Endothelial cell of umbilical vein (primary cell): ENCODE measurements around the gene NUTM2G. TPM values are rescaled to one million over a fixed set of nuclear protein-coding genes. Genes with fewer than 3 reads are reported as not detected.
"Not testable (repeated sequence)": the region's sequence is repeated elsewhere in the genome, so short reads cannot be mapped to it uniquely, and the experiment has no call there.

Experiments
- BruUV-seq: library from RNA; stranded (reverse); fragments of 400-500 nt; replicated peaks from 2 replicates; lab custom pipeline; 2021; lab: Mats Ljungman, UMichigan
- CTCF ChIA-PET: fragments of 300-600, 350-600 bp; sonication (Branson Sonifier 250); formaldehyde crosslinking; loops from one replicate; lab custom pipeline; 2021; ENCODE audit warnings: antibody characterized with exemption, inconsistent platforms; lab: Charles Lee
- POLR2A ChIA-PET: fragments of 300-600, 350-600 bp; sonication (Branson Sonifier 250); formaldehyde crosslinking; loops from one replicate; lab custom pipeline; 2021; ENCODE audit warnings: antibody characterized with exemption, inconsistent platforms; lab: Charles Lee
- DNase-seq: peaks from one replicate; pipeline ENCODE4 v3.0.0-alpha.2; 2011; ENCODE audit warnings: low read depth, low spot score
- FAIRE-seq: peaks from 2 replicates; lab custom pipeline; 2011; peaks lifted over from hg19 to GRCh38; lab: Jason Lieb, UNC
- H2AFZ ChIP-seq: 2 replicates; pipeline ENCODE4 v1.6.0; 2012; ENCODE audit warnings: low read depth, low read length, control low read depth, inconsistent platforms
- H3K27ac ChIP-seq: 2 replicates; pipeline ENCODE4 v1.5.1; 2011; ENCODE audit warnings: low read depth, mild to moderate bottlenecking, control low read depth, low read length, moderate library complexity; ENCODE audit not compliant: insufficient read depth
- H3K27me3 ChIP-seq, 2 experiments: 2 replicates each; pipeline versions ENCODE4 v1.6.0 to v1.6.1; 2011; ENCODE audit warnings: low read length in 2 of 2, mixed read lengths in 1 of 2; ENCODE audit not compliant: control insufficient read depth in 2 of 2, insufficient read depth in 2 of 2
- H3K36me3 ChIP-seq, 2 experiments: 2 replicates in 1 of 2; 3 replicates in 1 of 2; pipeline ENCODE4 v1.5.1; 2011; ENCODE audit warnings: low read length in 2 of 2, mild to moderate bottlenecking in 1 of 2, moderate library complexity in 1 of 2; ENCODE audit not compliant: control insufficient read depth in 2 of 2, insufficient read depth in 2 of 2; ENCODE audit errors: extremely low read depth in 1 of 2
- H3K4me1 ChIP-seq: 3 replicates; pipeline ENCODE4 v1.5.1; 2011; ENCODE audit warnings: mild to moderate bottlenecking, low read length; ENCODE audit not compliant: control insufficient read depth, insufficient read depth; ENCODE audit errors: extremely low read depth
- H3K4me2 ChIP-seq: 2 replicates; pipeline ENCODE4 v1.6.1; 2011; ENCODE audit warnings: low read length, control low read depth, mixed read lengths; ENCODE audit not compliant: insufficient read depth
- H3K4me3 ChIP-seq, 3 experiments: fragments of 200-600 bp in 1 of 3; sonication (generic), shearing (Covaris generic) in 1 of 3; replicated peaks in 1 of 3; 2 replicates each; pipeline ENCODE4 v1.5.1; 2011 to 2016; ENCODE audit warnings: control low read depth in 3 of 3, low read length in 3 of 3, mild to moderate bottlenecking in 2 of 3, inconsistent platforms in 1 of 3, low read depth in 1 of 3, moderate library complexity in 1 of 3; ENCODE audit not compliant: insufficient read depth in 1 of 3
- H3K79me2 ChIP-seq: 2 replicates; pipeline ENCODE4 v1.6.0; 2012; ENCODE audit warnings: low read length, inconsistent platforms; ENCODE audit not compliant: control insufficient read depth, insufficient read depth
- H3K9ac ChIP-seq: replicated peaks from 2 replicates; pipeline ENCODE3; 2011; ENCODE audit warnings: low read length, control low read depth; ENCODE audit not compliant: insufficient read depth; ENCODE audit errors: extremely low read depth
- H3K9me1 ChIP-seq: replicated peaks from 3 replicates; pipeline ENCODE4 v1.6.0; 2011; ENCODE audit warnings: mild to moderate bottlenecking, low read length; ENCODE audit not compliant: control insufficient read depth, insufficient read depth; ENCODE audit errors: extremely low read depth
- H3K9me3 ChIP-seq: replicated peaks from 2 replicates; pipeline ENCODE4 v1.5.1; 2012; ENCODE audit warnings: low read length, inconsistent platforms; ENCODE audit not compliant: control insufficient read depth, insufficient read depth
- H4K20me1 ChIP-seq: replicated peaks from 2 replicates; pipeline ENCODE3; 2011; ENCODE audit warnings: mild to moderate bottlenecking, low read length; ENCODE audit not compliant: control insufficient read depth, insufficient read depth; ENCODE audit errors: extremely low read depth
- dilution Hi-C: fragments of 300-500 bp; cut with MboI; formaldehyde crosslinking; loops from one replicate; pipeline ENCODE4 v1.15.0; 2019; ENCODE audit warnings: low sequenced_read_pairs; ENCODE audit not compliant: extremely low pct_ligation_motif_present
- intact Hi-C: fragments of 100-400 bp; cut with micrococcal nuclease; formaldehyde crosslinking; loops from one replicate; pipeline ENCODE4 v1.10.0; 2022
- polyA plus RNA-seq, 4 experiments: library from polyadenylated mRNA; depleted of rRNA in 3 of 4; stranded (reverse) in 3 of 4; unstranded in 1 of 4; fragments of >200 nt; gene quantifications; 2 replicates each; pipeline versions ENCODE4 v1.2.1 to v1.2.3, GENCODE V29; 2011 to 2012; ENCODE audit warnings: missing spikeins in 1 of 4
- total RNA-seq: library from RNA; stranded (reverse); gene quantifications from 2 replicates; pipeline ENCODE4 v1.2.3, GENCODE V29; 2021

The NUTM2G gene
- total and polyA plus RNA-seq, 2 donors (not counting 3 experiments of a cell fraction or from before 2014, with no cell fraction given) = not detected

- POLR2A ChIA-PET, H3K27ac ChIP-seq, CTCF ChIA-PET, H3K4me2 ChIP-seq, H3K79me2 ChIP-seq, intact Hi-C loops, H3K9me3 ChIP-seq, H3K9ac ChIP-seq, H3K9me1 ChIP-seq, dilution Hi-C loops, H3K4me3 ChIP-seq, BruUV-seq, H3K27me3 ChIP-seq, H3K4me1 ChIP-seq, H4K20me1 ChIP-seq, H2AFZ ChIP-seq, H3K36me3 ChIP-seq, DNase-seq: not testable (repeated sequence)
- peak; percentile 89 for FAIRE-seq
These were observed 20.2 kb upstream of the NUTM2G start for GRCh38 chr9:96908479-96908878.

GRCh38 chr9:96915539-96915938 lies 13.1 kb upstream of the NUTM2G start:
- dilution Hi-C loops, H4K20me1 ChIP-seq, POLR2A ChIA-PET, DNase-seq, H3K27me3 ChIP-seq, FAIRE-seq, H3K79me2 ChIP-seq, H3K4me3 ChIP-seq, H3K36me3 ChIP-seq, H3K4me2 ChIP-seq, H3K9me3 ChIP-seq, H3K9me1 ChIP-seq, H3K4me1 ChIP-seq, H2AFZ ChIP-seq, intact Hi-C loops, CTCF ChIA-PET, H3K27ac ChIP-seq, BruUV-seq, H3K9ac ChIP-seq: not testable (repeated sequence)

GRCh38 chr9:96916531-96916930 lies 12.1 kb upstream of the NUTM2G start:
- H3K9me3 ChIP-seq, intact Hi-C loops, H3K27ac ChIP-seq, H3K27me3 ChIP-seq, H3K4me3 ChIP-seq, H4K20me1 ChIP-seq, H3K4me2 ChIP-seq, DNase-seq, H3K9ac ChIP-seq, H2AFZ ChIP-seq, FAIRE-seq, H3K4me1 ChIP-seq, H3K36me3 ChIP-seq, dilution Hi-C loops, H3K9me1 ChIP-seq, BruUV-seq, POLR2A ChIA-PET, CTCF ChIA-PET, H3K79me2 ChIP-seq: not testable (repeated sequence)

GRCh38 chr9:96918550-96918949 lies 10.1 kb upstream of the NUTM2G start:
- intact Hi-C loops, H3K36me3 ChIP-seq, H3K4me2 ChIP-seq, H3K27me3 ChIP-seq, DNase-seq, BruUV-seq, H3K9ac ChIP-seq, H3K9me3 ChIP-seq, H3K4me3 ChIP-seq, POLR2A ChIA-PET, CTCF ChIA-PET, FAIRE-seq, H3K79me2 ChIP-seq, H4K20me1 ChIP-seq, H2AFZ ChIP-seq, H3K27ac ChIP-seq, dilution Hi-C loops, H3K9me1 ChIP-seq, H3K4me1 ChIP-seq: not testable (repeated sequence)
